Epidermal melanocyte (primary cell): ENCODE data around the gene XCR1.
"Not testable (repeated sequence)": the region's sequence is repeated elsewhere in the genome, so short reads cannot be mapped to it uniquely, and the experiment has no call there.

Experiments used
- DNase-seq: peaks from one replicate; pipeline ENCODE4 v3.0.0; 2011; ENCODE audit warnings: low spot score; ENCODE audit not compliant: insufficient read length

XCR1 gene

DNA sequence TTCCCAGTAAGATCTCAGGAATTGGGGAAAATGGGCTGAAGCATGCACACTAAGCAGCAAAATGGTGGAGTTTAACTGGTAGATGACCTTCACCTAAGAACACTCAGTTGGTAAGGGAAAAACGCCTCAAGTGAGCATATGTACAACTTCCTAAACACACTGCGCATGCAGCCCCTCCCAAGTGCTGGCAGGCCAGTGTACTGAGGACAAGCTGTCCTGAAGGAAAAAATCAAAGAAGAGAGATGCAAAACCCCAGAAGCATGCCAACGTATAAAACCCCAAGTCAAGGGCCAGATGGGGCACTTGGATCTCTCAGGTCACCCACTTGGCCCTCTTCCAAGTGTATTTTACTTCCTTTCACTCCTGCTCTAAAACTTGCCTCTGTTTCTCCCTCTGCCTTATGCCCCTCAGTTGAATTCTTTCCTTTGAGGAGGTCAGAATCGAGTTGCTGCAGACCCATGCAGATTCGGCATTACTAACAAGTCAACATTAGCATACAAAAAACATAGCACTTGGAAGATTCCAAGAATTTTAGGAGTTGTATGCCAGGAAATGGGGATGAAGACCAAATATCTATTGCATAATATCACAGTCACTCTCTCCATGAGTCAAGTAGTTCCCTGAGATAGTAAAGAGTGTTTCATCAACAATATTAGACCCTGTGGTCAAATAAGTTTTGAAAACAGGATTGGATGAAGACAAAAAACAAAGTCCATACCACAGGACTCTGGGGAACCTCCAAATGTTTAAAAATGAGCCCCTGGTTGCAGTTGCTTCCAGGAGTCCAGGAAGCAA lies 20.8 kb downstream of the XCR1 start:
- no peak for DNase-seq

- not testable (repeated sequence) for DNase-seq
These were observed 23.6 kb downstream of the XCR1 start for GRCh38 chr3:46003706-46004105.

DNA sequence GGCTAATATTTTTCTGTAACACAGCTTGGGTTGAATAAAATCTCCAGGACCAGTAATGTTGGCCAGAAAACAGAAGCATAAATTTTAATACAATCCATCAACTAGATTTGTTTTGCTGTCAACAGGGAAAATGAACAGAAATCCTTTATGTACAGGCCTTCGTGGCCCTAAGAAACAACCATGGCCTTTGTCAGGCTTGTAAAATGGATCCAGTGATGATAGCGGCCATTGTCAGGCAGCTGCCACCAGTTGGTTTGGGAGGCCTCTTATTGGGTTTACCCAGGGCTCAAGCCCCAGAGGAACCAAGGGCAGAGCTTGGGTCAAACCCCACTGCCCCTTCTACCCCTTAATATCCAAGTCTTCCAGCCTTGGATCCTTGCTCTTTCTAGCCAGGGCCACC lies 26.1 kb downstream of the XCR1 start:
- no peak for DNase-seq

DNA sequence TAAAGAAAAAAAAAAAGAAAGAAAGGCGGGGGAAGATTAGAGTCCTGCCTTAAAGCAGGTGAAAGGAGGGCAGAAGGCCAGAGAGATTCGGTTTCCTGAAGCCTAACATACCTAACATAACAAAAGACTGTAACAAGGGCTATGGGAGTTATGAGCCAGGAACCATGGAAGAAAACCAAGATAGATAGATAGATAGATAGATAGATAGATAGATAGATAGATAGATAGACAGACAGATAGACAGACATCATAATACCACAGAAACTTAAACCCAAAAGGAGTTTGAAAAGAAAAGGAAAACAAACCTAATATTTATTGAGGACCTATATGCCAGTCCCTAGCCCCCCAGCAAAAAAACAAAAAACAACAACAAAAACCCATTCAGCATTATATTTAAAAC lies 29.3 kb downstream of the XCR1 start:
- no peak for DNase-seq

DNA sequence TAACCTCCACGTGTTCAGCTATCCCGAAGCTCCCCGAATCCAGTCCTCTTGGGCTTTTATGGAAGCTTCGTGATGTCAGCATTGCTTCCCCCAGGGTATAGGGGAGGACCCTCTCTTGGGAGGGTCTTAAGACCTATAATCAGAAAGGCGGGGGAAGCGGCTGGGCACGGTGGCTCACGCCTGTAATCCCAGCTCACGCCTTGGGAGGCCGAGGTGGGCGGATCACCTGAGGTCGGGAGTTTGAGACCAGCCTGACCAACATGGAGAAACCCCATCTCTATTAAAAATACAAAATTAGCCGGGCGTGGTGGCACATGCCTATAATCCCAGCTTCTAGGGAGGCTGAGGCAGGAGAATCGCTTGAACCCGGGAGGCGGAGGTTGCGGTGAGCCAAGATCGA lies 29.8 kb downstream of the XCR1 start:
- DNase-seq, result not testable (repeated sequence)

- peak; percentile 95 for DNase-seq
These were observed 31.8 kb downstream of the XCR1 start, which contains the start of gene FYCO1 for GRCh38 chr3:45995236-45996192. Gene FYCO1 (minus strand): TSS chr3:45995824. CDS start chr3:45984910, 10,914 bp downstream.

- DNase-seq, result no peak
These were observed 32.7 kb downstream of the XCR1 start for GRCh38 chr3:45994419-45995235.

GRCh38 chr3:45993421-45994027 lies 33.8 kb downstream of the XCR1 start:
- DNase-seq, result no peak

DNA sequence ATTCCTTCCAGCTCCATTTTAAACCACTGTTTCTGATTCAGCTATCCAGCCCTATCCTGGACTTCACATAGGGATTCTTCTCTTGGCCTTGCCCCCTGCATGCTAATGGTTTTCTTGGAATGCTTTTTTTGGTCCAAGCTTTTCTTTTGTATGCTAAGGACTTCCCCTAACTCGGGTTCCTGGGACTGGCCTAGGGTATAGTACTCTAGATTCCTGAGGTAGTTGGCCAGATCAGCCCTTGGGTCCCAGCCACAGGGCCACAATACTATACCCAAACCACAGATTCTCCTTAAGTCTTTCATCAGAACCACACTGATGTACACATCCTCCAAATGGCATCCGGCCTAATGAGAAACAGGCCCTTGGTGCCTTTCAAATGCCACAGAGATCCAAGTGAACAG lies 34.5 kb downstream of the XCR1 start:
- DNase-seq, result no peak

DNA sequence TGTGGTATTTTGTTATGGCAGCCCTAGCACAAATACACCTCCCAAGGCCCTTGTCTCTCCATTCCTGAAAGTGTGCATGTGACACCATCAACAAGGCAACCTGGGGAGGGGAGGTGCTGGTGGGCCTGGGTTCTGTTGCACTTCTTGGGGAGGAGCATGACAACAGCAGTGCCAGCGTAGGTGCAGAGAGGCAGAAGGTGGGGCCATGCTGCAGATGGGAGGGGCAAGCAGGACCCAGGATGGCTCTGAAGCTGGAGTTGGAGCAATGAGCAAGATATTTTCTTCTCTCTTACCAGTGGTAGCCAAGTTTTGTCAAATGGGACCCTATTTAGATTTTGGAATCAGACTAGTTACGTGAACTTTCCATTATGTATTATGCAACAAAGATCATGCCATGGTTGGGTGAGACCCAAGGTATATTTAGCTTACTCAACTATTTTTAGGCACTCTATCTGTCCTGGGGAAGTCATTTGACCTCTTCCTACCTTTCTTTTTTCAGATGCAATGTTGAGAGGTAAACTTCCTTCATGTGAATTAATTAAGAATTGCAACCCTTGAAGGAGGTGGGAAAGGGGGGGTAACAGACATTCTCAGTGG lies 35.1 kb downstream of the XCR1 start:
- DNase-seq, result no peak

- no peak for DNase-seq
These were observed 35.9 kb downstream of the XCR1 start for GRCh38 chr3:45991341-45991740.

GRCh38 chr3:45990181-45990580 lies 37.1 kb downstream of the XCR1 start:
- no peak for DNase-seq

GRCh38 chr3:45988804-45989203 lies 38.5 kb downstream of the XCR1 start:
- DNase-seq, result no peak

- DNase-seq, result no peak
These were observed 38.9 kb downstream of the XCR1 start for GRCh38 chr3:45988362-45988761.

GRCh38 chr3:45987368-45988291 lies 39.7 kb downstream of the XCR1 start:
- no peak for DNase-seq

GRCh38 chr3:45986303-45986982 lies 40.8 kb downstream of the XCR1 start:
- no peak for DNase-seq

DNA sequence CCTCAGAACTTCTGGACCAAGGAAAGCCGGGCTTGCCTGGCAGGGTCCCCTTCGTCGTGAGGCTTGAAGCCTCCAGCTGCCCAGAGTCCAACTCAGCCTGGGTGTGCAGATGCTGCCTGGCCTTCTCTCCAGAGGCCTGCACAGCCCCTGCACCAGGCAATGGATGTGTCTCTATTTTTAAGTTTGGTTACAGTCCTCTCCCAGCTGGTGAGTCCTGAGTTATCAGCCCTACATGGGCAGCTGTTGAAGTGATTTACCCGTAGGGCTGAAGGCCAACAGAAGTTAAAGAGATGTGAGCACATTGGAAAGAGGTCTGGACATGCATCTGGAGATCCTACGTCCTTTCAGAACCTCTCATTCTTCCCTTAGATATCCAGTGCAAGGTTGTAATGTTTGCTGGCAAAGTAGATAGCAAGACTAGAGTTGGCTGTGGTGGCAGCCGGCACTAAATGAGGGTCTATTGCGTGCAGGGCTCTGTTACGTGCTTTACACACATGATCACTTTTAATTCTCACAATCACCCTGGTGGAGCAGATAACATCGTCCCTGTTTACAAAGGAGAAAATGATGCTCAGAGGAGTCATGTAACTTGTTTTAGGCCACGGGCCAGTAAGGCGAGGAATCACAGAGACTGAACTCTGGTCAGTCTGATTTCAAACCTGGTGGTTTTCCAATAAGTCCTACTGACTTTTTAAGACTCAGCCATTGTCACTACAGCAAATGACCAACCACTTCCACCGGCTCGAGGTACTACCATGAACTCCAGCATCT lies 41.6 kb downstream of the XCR1 start:
- DNase-seq, result no peak
